HCT116 (cell line): Measurements from ENCODE around the gene ABCC1.

ENCODE experiments used
- CBX3 ChIP-seq: IDR thresholded peaks from 2 replicates; pipeline ENCODE4 v1.6.1; 2012; ENCODE audit warnings: low read depth
- EZH2phosphoT487 ChIP-seq: fragments of 200-600 bp; IDR thresholded peaks from 2 replicates; pipeline ENCODE4 v1.6.1; 2018; ENCODE audit warnings: antibody characterized with exemption, borderline replicate concordance
- TF ChIP-seq, protein P1 (sequence below): IDR thresholded peaks from 2 replicates; pipeline ENCODE4 v1.6.1; 2012

DNA sequence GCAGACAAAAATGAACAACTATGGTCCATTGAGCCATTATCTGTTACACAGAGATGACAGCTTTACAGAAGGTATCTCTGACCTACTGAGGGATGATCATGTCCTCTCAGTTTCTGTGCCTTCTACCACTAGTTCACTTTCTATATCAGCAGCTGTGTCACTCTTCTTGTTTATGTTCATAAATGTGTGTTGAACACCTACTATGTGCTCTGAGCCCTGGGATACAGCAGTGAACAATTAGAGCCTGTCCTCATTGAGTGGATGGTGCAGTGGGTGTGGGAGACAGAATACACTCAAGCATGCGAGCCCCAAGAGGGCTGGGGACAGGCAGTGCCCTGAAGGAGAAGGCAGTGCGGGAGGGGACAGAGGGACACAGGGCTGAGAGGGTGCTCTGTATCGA is 181.8 kb downstream of the ABCC1 start:
- TF ChIP-seq EZH2phosphoT487 (no peak), CBX3 (no peak)
- TF ChIP-seq, protein P1, sequence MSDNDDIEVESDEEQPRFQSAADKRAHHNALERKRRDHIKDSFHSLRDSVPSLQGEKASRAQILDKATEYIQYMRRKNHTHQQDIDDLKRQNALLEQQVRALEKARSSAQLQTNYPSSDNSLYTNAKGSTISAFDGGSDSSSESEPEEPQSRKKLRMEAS: no peak
